ENCODE measurements around the gene KMT2E.
"Not testable (repeated sequence)": the region's sequence is repeated elsewhere in the genome, so short reads cannot be mapped to it uniquely, and the experiment has no call there.

The KMT2E gene

GRCh38 chr7:105011141-105011830 lies 2.7 kb upstream of the KMT2E start:
- no peak for DNase-seq

- no peak for DNase-seq
These were observed 2.0 kb upstream of the KMT2E start for GRCh38 chr7:105011831-105012502.

DNA sequence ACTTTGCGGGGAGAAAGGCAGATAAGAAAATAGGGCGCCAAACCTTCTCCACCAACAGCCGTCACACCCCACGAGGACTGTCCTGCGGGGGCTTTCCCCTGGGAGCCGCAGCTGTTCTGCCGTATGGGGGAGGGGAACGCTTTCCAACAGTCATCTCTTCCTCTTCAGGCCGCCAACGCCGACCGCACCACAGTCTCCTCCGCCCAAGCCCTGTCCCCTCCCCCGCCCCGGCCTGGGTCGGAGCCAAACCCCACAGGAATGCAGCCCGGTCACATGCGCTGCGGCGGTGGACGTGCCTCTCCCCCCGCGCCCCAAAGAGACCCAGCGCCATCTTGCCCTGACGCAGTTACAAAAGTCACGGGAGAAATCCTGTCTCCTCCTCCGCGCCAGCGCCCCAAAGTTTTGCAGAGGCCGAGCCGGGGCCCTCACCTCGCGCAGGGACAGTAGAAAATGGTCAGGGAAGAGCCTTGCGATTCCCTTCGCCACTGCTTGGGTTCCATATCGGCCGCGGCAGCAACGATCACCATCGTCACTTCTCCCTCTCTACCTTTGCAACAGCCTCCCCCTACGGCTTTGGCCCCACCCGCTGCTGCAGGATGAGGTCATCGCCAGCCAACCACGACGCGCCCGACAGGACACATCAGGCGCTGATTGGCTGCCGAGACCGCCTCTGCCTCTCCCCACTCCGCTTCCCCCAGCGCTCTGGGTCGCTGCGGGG lies 1.3 kb upstream of the KMT2E start:
- peak; percentile 92 for DNase-seq

- peak; percentile 76 for DNase-seq
These were observed 687 bp upstream of the KMT2E start for GRCh38 chr7:105013221-105013815.

DNA sequence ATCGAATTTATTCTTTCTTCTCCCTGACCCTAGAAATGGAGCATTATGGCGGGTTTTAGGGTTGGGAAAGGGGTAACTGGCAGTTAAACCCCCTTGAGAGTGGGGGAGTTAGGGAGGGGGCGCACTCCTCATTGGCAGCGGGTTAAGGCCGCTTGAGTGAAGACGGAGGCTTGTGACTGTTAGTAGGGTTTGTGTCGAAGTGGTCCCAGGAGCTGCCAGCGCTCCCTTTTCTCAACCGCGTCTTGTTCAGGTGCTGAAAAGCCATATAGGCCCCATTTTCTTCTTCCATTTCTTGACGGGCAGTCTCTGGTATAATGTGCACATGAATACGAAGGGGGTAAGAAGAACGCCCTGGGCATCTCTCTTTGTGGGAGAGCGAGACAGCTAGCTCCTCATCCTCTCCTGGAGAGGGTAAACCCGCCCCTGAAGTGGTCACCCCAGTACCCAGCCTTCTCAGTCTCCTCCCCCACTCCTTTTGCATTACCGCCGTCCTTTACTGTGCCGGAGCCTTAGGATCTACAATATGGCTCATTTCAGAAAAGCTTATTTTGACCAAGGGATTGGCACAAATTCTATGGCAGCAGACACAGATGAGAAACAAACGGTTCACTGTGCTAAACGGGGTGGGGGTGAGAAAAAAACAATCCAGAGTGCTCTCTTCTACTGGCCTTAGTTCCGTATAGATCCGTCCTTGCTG lies 836 bp downstream of the KMT2E start:
- no peak for DNase-seq

- DNase-seq, result no peak
These were observed 1.5 kb downstream of the KMT2E start for GRCh38 chr7:105015390-105015965.

- DNase-seq, result no peak
These were observed 2.2 kb downstream of the KMT2E start for GRCh38 chr7:105016068-105016708.

DNA sequence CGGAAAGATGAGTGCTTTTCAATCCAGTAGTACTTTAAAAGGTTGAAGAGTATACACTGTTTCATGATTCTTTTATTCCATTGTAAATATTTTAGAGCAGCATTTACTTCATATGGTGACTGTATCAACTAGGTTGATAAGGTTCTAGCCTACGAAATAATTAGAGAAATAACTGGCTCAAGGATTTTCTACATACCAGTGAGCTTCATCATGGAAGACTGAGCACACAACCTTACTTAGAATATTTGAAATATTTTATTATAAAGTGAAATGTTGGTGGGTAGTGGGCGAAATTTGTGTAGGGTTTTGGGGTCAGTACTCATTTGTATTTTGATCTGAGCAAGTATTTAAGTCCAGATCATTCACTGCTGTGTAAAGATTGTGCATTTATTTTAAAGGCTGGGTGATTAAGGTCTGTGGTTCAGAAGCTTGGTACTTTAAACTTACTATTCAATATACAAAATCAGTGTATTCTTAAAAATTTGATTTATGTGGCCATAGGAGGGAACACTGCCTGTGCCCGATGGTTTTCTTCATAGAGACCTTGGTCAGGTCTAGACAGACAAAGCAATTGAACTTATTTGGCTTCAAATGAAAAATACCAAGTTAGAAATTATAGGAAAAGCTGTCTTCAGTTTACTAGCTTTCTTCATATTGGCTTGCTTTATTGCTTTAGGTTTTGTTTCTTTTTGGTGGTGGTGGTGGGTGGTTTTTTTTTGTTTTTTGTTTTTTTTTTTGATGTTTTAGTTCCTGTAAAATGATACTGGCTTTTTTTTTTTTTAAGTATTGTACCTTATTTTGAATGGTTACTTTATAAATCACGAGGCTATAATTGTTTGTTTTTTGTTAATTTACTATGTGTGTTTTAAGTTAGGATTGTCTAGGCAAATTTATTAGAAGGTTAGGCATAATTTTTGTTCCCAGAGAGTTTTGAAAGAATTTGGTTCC lies 3.0 kb downstream of the KMT2E start:
- peak; percentile 34 for DNase-seq

- no peak for DNase-seq
These were observed 3.8 kb downstream of the KMT2E start for GRCh38 chr7:105017657-105018365.

GRCh38 chr7:105019269-105019668 lies 5.3 kb downstream of the KMT2E start:
- DNase-seq, result no peak

- no peak for DNase-seq
These were observed 6.9 kb downstream of the KMT2E start for GRCh38 chr7:105020926-105021325.

GRCh38 chr7:105021352-105021751 lies 7.3 kb downstream of the KMT2E start:
- DNase-seq, result no peak

GRCh38 chr7:105021967-105022366 lies 8.0 kb downstream of the KMT2E start:
- no peak for DNase-seq

GRCh38 chr7:105022458-105022857 lies 8.5 kb downstream of the KMT2E start:
- DNase-seq, result no peak

DNA sequence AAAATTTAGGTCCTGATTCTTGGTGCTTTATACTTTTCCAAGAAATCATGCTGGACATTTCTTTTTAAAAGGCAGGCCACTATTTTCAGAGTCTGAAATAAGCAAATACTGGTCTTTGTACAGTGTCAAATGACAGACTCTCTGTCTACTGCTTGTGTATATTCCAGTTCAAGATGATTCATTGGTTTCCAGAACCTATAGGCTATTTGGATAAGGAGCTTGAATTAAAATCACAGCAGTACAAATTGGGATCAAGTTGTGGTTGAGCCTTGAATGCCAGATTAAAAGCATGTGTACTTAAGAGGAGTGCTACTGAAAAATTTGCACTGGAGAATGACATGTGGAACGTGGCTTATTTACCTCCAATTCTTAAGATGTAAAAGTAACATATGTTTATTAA lies 10.7 kb downstream of the KMT2E start:
- peak; percentile 9 for DNase-seq

DNA sequence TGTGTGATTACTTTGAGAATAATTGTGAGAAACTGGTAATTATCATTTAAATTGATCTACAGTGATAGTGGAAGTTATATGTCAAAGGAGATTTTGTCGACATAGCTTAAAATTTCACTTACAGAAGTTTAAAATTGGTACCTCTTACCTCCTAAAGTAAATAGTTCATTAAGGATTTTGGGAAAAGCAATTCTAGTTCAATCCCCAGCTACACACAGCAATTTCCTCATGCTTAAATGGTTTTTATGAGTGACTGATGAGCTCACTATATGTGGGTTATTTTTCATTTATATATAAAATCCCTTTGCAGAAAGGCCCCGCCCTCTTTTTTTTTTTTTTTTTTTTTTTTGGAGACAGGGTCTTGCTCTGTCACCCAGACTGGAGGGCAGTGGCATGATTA lies 12.7 kb downstream of the KMT2E start:
- no peak for DNase-seq

DNA sequence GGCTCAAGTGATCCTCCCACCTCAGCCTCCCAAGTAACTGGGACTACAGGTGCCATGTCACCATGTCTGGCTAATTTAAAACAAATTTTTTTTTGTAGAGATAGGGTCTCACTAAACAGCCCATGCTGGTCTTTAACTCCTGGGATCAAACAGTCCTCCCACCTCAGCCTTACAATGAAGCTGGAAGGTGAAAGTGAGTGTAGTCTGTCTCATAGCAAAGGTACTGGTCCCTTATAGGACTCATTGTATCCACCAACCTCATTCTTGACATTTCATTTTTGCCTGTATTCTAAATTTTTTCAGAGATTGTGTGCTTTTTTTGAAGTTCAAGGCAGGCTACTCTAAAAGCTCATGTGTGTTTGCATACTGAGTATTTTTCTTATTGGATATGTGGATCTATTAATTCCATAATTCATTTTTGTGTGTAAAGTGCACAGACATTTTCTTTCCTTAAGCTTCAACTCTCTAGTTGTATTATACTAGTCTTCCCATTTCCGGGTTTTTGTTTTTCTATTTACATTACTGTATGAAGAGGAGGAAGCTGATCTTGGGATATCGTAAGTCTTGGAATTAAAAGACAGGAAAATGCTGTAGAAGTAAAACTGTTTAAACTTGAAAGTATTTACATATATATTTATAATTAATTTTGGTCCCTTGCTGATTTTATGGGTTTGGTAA lies 13.3 kb downstream of the KMT2E start:
- DNase-seq, result no peak

- no peak for DNase-seq
These were observed 14.0 kb downstream of the KMT2E start for GRCh38 chr7:105028004-105028403.

DNA sequence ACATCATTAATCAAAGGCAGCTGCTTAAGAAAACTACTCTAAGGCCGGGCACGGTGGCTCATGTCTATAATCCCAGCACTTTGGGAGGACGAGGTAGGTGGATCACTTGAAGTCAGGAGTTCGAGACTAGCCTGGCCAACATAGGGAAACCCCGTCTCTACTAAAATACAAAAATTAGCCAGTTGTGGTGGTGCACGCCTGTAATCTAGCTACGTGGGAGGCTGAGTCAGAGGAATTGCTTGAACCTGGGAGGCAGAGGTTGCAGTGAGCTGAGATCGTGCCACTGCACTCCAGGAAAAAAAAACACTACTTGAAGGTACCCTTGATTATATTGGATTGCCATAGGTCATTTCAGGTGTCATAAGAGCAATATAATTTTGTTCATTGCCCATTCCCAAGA lies 14.9 kb downstream of the KMT2E start:
- DNase-seq, result not testable (repeated sequence)

DNA sequence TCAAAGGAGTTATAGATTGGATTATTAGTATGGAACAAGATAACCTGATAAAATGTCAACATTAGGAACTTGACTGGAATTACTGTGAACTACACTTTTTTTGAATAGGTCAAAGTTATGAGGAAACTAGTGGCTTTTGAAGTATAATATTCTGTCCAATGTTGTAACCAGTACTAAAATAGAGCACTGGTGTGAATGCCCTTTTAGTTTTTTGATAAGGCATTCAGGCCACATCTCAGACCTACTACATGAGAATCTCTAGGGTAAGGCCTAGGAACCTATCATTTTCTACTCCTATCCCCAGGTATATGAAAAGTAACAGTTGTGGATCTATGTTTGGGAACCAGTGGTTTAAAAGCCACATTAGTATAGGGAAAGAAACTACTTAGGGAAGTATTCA lies 16.4 kb downstream of the KMT2E start:
- no peak for DNase-seq

Data from amniotic stem cell (primary cell).